SH-SY5Y (cell line): Measurements from ENCODE around the gene ABLIM2.

Source experiments
- GATA2 ChIP-seq: IDR thresholded peaks from 2 replicates; pipeline ENCODE4 v1.6.1; 2011; ENCODE audit warnings: mild to moderate bottlenecking, low read depth, low read length
- GATA3 ChIP-seq: IDR thresholded peaks from 2 replicates; pipeline ENCODE4 v1.6.1; 2011; ENCODE audit warnings: low read depth, mild to moderate bottlenecking, low read length, moderate library complexity

GRCh38 chr4:8097721-8098345 is 60.8 kb downstream of the ABLIM2 start:
- no peak for TF ChIP-seq GATA2
- no peak for TF ChIP-seq GATA3
